Umbilical cord (tissue), 2 donors: ENCODE results near the gene GPC5. TPM values are rescaled to one million over a fixed set of nuclear protein-coding genes. Genes with fewer than 3 reads are reported as not detected.

Experiments
- DNase-seq: peaks from one replicate; pipeline ENCODE4 v3.0.0-alpha.2; 2015; ENCODE audit warnings: low spot score
- total RNA-seq: library from RNA; depleted of rRNA; stranded (reverse); fragments of >200 nt; gene quantifications from one replicate; pipeline ENCODE4 v1.2.3, GENCODE V29; 2014; ENCODE audit warnings: low replicate concordance; ENCODE audit not compliant: insufficient read depth

GPC5 gene
- total RNA-seq, 1 donor from 2014 or later: 1.4 TPM

GRCh38 chr13:92346046-92346445 is 947.6 kb downstream of the GPC5 start:
- DNase-seq: no peak

- DNase-seq: peak; percentile 16
Observed at GRCh38 chr13:92354583-92354982, 956.2 kb downstream of the GPC5 start.

DNA sequence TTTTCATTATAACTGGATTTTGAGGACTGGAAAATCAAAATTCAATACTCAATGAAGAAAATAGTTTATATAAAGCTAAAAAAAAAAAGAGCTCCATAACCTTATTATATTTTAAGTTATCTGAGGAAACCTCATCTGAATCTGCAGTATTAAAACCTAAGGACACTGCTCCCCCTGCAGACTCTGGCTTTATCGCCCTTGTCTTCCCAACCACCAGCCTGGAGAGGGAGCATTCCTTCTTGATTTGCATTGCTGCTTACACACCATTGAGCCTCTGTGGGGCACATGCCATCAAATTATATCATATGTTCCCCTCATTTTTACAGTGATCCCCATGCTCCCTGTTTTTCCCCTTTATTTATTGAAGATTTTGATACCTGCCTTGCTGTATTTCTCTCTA is 956.8 kb downstream of the GPC5 start:
- peak; percentile 12 for DNase-seq

- peak; percentile 21 for DNase-seq
Observed at GRCh38 chr13:92362717-92363116, 964.3 kb downstream of the GPC5 start.

- no peak for DNase-seq
Observed at GRCh38 chr13:92365904-92366303, 967.5 kb downstream of the GPC5 start.

GRCh38 chr13:92377396-92377795 is 979.0 kb downstream of the GPC5 start:
- no peak for DNase-seq

DNA sequence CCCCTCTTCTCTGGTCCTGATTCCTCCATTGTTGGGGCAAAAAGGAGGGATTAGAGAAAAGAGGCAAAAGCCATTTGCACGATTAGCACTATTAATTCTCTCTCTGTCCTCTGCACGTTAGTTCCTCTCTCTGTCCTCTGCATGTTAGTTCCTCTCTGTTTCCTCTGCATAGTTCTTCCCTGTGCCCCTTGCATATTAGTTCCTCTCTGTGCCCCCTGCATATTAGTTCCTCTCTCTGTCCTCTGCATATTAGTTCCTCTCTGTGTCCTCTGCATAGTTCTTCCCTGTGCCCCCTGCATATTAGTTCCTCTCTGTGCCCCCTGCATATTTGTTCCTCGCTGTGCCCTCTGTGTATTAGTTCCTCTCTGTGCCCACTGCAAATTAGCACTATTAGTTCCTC is 981.0 kb downstream of the GPC5 start:
- DNase-seq: no peak

- no peak for DNase-seq
Observed at GRCh38 chr13:92384410-92384809, 986.0 kb downstream of the GPC5 start.

- DNase-seq: no peak
Observed at GRCh38 chr13:92387245-92387644, 988.8 kb downstream of the GPC5 start.

DNA sequence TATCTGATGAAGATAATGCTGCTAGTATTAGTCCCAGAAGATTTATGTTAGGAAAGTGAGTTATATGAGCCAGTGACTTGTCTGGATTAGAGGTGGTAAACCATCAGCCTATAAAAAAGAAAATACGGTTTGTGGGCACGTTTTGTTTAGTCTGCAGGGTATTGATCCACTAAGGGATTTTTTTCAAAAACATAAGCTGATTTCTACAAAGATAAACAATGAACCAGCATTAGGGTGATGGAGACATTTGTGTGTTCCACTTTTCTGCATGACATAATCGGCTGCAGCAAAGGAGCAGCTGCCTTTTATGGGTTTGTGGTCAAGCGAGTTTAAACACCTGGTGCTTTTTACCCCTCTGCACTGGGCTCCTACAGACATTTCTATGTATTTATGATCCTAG is 991.8 kb downstream of the GPC5 start:
- peak; percentile 2 for DNase-seq

GRCh38 chr13:92403606-92404005 is 1005.2 kb downstream of the GPC5 start:
- no peak for DNase-seq

- DNase-seq: no peak
Observed at GRCh38 chr13:92407858-92408257, 1009.4 kb downstream of the GPC5 start.

DNA sequence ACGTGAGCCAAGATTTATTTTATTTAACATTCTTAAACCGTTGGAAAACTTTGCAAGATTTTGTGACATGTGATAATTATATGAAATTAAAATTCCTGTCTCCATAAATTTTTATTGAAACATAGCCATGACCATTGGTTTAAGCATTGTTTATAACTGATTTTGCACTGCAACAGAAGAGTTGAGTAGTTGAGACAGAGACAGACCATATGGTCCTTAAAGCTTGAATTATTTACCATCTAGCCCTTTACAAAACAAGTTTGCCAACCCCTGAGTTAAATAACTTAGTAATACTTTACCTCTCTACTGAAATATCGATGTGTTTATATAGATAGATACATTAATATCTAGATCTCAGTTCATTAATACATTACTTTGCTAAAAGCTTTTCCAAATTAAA is 1014.1 kb downstream of the GPC5 start:
- no peak for DNase-seq

DNA sequence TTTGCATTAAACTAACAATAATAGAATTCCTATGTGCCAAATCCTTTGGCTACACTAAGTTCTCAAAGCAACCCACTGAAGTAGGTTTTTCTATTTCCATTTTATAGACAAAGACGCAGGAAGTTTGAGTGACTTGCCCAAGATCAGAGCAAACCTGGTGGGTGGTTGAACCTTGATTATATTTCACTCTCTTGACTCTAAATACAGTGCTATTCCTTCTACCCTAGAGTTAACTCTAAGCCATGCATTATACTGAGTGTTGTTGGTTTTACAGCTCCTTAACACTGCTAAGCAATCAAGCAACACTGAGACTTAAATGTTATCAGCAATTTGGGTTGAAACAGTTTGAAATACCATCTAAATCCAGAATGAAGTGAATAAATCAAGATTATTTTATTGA is 1014.6 kb downstream of the GPC5 start:
- DNase-seq: no peak

DNA sequence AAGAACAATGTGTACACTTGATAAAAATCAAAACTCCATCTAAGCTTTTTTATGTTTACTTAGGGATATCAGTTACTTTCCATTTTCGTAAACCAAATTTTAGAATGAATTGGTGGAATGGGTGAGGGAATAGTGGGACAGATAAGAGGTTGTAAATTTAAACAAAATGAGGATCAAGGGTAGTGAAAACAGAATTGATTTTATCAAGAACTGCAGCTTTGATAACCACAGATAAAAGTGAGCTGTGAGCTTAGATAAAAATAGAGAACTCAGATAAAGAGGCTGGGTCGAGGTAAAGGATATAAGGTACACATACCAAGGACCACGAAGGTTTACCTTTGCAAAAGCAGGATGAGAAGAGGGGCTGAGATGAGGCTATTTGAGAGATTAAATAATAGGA is 1015.0 kb downstream of the GPC5 start:
- no peak for DNase-seq

- DNase-seq: no peak
Observed at GRCh38 chr13:92414851-92415250, 1016.4 kb downstream of the GPC5 start.

DNA sequence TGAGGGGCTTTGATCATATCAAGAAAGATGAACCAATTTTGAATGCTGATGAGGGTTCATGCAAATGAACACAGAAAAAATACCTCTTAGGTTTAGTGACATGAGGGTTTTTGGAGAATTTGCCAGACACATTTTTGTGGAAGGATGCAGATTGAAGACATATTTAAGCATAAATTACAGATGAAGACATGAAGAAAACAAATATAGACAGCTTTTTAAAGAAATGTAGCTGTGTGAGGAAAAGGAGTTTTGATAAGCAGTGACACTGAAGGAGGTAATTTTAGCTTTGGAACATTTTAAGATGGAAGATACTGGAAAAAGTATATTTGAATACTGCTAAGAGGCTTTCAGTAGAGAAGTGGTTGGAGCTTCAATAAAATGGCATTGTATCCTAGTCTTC is 1017.4 kb downstream of the GPC5 start:
- no peak for DNase-seq

DNA sequence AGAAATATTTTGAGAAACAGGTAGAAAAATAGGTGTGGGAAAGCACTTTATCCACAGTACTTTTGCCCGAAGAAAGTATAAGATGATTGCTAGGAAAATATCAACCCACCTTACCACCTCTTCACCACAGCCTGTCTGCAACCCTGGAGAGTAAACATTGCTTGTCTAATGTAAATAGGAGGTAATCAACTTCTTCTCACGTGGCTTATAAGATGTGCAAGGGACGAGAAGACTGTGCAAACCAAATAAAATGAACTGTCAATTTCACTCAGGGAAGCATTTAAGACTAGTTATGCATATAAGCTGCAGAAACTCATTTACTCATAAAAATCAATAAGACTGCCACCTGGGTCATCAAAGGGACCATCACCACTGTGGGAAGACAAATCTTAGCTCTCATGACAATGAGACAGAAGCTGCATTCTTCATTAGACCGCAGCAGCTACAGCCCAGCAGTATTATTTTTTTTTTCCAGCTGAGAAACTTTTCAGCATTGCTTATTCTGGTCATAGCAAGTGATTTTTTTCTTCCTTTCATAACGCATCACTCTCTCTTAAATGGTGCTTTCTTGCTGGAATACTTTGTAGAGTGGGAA is 1020.5 kb downstream of the GPC5 start:
- no peak for DNase-seq

GRCh38 chr13:92429231-92429630 is 1030.8 kb downstream of the GPC5 start:
- no peak for DNase-seq

- no peak for DNase-seq
Observed at GRCh38 chr13:92433386-92433785, 1035.0 kb downstream of the GPC5 start.

DNA sequence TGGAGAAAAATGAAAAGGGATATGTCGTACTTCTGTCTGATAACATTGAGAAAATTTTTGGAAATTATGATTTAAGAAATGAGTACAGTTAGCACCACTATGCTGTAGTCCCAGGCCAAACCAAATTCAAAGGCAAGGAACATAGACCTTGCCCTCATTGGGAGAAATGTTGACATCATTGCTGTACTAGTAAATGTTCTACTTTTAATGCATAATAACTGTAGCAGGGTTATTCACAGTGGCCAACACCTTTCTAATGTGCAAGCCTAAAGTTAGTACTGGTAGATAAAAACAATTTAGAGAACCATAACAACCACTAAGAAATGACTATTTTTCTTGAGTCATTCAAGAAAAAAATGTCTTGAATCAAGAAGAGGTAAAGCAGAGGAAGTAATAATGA is 1035.5 kb downstream of the GPC5 start:
- no peak for DNase-seq

DNA sequence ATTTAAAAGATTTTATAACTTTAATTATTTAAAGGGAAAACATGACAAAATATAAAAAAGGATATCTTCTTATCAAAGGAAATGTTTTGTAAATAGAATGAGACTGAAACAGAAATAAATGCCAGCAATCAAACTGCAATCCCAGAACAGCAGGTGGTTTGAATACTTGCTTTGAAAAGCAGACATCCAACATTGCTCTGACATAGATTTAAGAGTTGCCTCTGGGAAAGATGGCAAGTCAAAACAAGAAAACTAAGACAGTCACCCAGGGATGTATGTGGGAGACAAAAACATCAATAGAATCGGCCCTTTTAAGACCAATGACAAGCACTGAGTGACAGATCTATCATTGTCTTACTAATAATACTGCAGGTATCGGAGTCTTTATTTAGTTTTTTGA is 1038.5 kb downstream of the GPC5 start:
- DNase-seq: no peak

DNA sequence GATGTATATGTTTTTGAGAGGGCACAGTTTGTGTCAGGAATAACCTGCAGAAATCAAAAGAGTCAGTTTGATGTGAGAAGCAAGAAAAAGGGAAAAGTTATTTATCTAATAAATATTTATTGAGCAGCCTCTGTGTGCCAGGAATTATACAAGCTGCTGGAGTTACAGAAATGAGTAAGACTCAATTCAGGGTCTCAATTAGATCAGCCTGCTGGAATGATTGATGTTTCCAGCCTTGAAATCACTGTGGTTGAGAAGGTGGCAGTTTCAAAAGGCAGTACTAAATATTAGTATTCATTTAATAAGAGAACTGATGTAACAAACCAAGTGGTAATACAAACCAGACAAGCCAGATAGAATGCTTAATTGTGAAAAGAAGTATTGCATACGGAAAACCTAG is 1045.8 kb downstream of the GPC5 start:
- DNase-seq: no peak

DNA sequence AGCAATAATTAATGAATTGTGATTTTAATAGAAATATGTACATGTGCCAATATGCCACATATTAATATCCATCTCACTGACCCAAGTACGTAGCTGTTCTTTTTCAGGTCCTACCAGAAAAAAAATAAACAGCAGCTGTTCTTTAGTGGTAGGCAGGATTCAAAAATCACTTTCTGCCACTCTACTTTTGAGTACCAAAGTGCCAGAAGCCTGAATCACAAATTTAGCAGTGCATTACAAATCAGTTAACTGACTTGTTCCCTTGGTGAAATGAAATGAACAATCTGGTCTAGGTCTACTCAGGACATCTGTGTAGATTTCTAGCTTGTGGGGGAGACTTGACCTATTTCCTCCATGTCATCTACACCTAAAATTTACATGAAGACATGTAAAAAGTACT is 1052.6 kb downstream of the GPC5 start:
- no peak for DNase-seq
